Upper lobe of left lung (tissue), 6 donors: ENCODE results near the gene P4HTM. TPM values are rescaled to one million over a fixed set of nuclear protein-coding genes. Genes with fewer than 3 reads are reported as not detected.

Experiments used
- ATAC-seq, 2 donors: fragments of 200-7000 bp; cut with Tn5 transposase; one replicate each; pipeline ENCODE4 v1.9.1; 2022; ENCODE audit warnings: mild to moderate bottlenecking in 2 of 2, moderate library complexity in 2 of 2; ENCODE audit not compliant: low FRiP score in 2 of 2
- DNase-seq, 2 donors: peaks; one replicate each; pipeline ENCODE4 v3.0.0-alpha.2; 2019 to 2020
- H3K27ac ChIP-seq, 4 donors: fragments of 200-600 bp; sonication (generic); one replicate each; pipeline ENCODE4 v1.5.1; 2016 to 2019
- H3K27me3 ChIP-seq, 4 donors: fragments of 200-600 bp; sonication (generic); one replicate each; pipeline ENCODE4 v1.5.1; 2017 to 2019
- H3K36me3 ChIP-seq, 4 donors: fragments of 200-600 bp; sonication (generic); one replicate each; pipeline ENCODE4 v1.5.1; 2016 to 2019
- H3K4me1 ChIP-seq, 4 donors: fragments of 200-600 bp; sonication (generic); one replicate each; pipeline ENCODE4 v1.5.1; 2018 to 2019
- H3K4me3 ChIP-seq, 4 donors: fragments of 200-600 bp; sonication (generic); one replicate each; pipeline ENCODE4 v1.5.1; 2017 to 2019; ENCODE audit warnings: mild to moderate bottlenecking in 2 of 4, moderate library complexity in 1 of 4
- H3K9me3 ChIP-seq, 4 donors: fragments of 200-600 bp; sonication (generic); one replicate each; pipeline ENCODE4 v1.5.1; 2018 to 2019
- EP300 ChIP-seq, 4 donors: sonication (generic); formaldehyde crosslinking; IDR thresholded peaks; one replicate each; pipeline ENCODE4 v1.5.1; 2017; ENCODE audit warnings: antibody characterized with exemption in 4 of 4, control low read depth in 2 of 4
- POLR2A ChIP-seq, 4 donors: fragments of 450-650 bp; IDR thresholded peaks; one replicate each; pipeline ENCODE4 v1.5.1; 2016 to 2017; ENCODE audit warnings: antibody characterized with exemption in 4 of 4, mild to moderate bottlenecking in 2 of 4
- POLR2AphosphoS5 ChIP-seq, 2 donors: sonication (generic); formaldehyde crosslinking; IDR thresholded peaks; one replicate each; pipeline ENCODE4 v1.5.1; 2017; ENCODE audit warnings: antibody characterized with exemption in 2 of 2
- WGBS, 2 donors: methylation state at CpG; one replicate each; pipeline ENCODE4 v1.1.5; 2017 to 2018; 5-methylcytosine and 5-hydroxymethylcytosine counted together
- small RNA-seq, 4 donors: library from RNA; depleted of rRNA; stranded (forward); fragments of <200 nt; gene quantifications; one replicate each; pipeline ENCODE3, GENCODE V24; 2016
- total RNA-seq, 6 donors: library from RNA; depleted of rRNA in 4 of 6; stranded (reverse); fragments of >200 nt in 4 of 6; gene quantifications; one replicate each; pipeline versions ENCODE4 v1.1.0 to v1.2.1, GENCODE V29; 2016 to 2021
- TF ChIP-seq, protein P1 (sequence below), 6 experiments: fragments of 450-650 bp in 4 of 6; fragments of 200-600 bp in 2 of 6; sonication (generic) in 2 of 6; IDR thresholded peaks; one replicate each; pipeline ENCODE4 v1.5.1; 2016 to 2019; ENCODE audit warnings: antibody characterized with exemption in 6 of 6
- donor health status: DM: no; HTN: no; CAD: no; lungs with moderate emphysema.
- donor health status: DM: no; HTN: yes; CAD: no; lungs with severe emphysema.

P4HTM gene
- total RNA-seq, 6 donors from 2014 or later, result 44.2 to 184 (median 69.9) TPM

DNA sequence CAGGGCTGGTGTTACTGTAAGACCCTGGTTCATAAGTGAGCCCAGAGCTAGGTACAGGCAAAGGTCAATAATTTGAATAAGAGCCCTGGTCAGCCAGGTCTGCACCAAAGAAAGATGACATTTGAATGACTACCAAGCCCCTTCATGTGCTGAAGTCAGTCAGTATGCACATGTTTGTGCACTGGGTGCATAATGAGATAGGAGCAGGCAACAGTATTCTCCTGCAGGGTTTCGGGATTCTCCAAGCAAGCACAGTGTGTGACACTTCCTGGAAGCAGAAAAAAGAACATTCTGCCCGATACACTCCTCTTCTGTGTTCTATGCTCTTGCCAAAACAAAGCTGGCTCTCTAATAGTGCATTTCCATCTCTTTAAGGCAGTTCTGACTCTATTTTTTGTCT, 44.6 kb downstream of the P4HTM start:
- Histone ChIP-seq H3K36me3 (peaks cover 18 to 85% (median 46%) of the 10 kb centered on the region in 4 donors), H3K27ac (no peak overlapping the region), H3K4me1 (peaks cover 0 to 3% (median 0%) of the 10 kb centered on the region in 4 donors), H3K27me3 (no peaks in the 10 kb centered on the region), H3K4me3 (no peak overlapping the region), H3K9me3 (no peaks in the 10 kb centered on the region)
- ATAC-seq (no peak), DNase-seq (no peak)
- TF ChIP-seq, protein P1, sequence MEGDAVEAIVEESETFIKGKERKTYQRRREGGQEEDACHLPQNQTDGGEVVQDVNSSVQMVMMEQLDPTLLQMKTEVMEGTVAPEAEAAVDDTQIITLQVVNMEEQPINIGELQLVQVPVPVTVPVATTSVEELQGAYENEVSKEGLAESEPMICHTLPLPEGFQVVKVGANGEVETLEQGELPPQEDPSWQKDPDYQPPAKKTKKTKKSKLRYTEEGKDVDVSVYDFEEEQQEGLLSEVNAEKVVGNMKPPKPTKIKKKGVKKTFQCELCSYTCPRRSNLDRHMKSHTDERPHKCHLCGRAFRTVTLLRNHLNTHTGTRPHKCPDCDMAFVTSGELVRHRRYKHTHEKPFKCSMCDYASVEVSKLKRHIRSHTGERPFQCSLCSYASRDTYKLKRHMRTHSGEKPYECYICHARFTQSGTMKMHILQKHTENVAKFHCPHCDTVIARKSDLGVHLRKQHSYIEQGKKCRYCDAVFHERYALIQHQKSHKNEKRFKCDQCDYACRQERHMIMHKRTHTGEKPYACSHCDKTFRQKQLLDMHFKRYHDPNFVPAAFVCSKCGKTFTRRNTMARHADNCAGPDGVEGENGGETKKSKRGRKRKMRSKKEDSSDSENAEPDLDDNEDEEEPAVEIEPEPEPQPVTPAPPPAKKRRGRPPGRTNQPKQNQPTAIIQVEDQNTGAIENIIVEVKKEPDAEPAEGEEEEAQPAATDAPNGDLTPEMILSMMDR (IDR thresholded peaks at IDR 0.05), result no peak
- TF ChIP-seq POLR2A (IDR thresholded peaks at IDR 0.05), result no peak
- TF ChIP-seq EP300 (IDR thresholded peaks at IDR 0.05), result no peak
- TF ChIP-seq POLR2AphosphoS5 (IDR thresholded peaks at IDR 0.05), result no peak
- 95 to 96% methylated on average over 2 of the region's 2 CpGs for WGBS, 2 donors

- Histone ChIP-seq H3K27me3 (no peaks in the 10 kb centered on the region), H3K4me1 (no peaks in the 10 kb centered on the region), H3K4me3 (no peak overlapping the region), H3K36me3 (peaks cover 18 to 84% (median 46%) of the 10 kb centered on the region in 4 donors), H3K9me3 (no peaks in the 10 kb centered on the region), H3K27ac (no peak overlapping the region)
- TF ChIP-seq EP300 (IDR thresholded peaks at IDR 0.05) (no peak), POLR2AphosphoS5 (IDR thresholded peaks at IDR 0.05) (no peak), POLR2A (IDR thresholded peaks at IDR 0.05) (no peak)
- TF ChIP-seq, protein P1 (IDR thresholded peaks at IDR 0.05), result no peak
- 90 to 91% methylated on average over 3 of the region's 3 CpGs for WGBS, 2 donors
- DNase-seq (no peak), ATAC-seq (no peak)
These were observed 45.2 kb downstream of the P4HTM start for GRCh38 chr3:49035281-49035680.

DNA sequence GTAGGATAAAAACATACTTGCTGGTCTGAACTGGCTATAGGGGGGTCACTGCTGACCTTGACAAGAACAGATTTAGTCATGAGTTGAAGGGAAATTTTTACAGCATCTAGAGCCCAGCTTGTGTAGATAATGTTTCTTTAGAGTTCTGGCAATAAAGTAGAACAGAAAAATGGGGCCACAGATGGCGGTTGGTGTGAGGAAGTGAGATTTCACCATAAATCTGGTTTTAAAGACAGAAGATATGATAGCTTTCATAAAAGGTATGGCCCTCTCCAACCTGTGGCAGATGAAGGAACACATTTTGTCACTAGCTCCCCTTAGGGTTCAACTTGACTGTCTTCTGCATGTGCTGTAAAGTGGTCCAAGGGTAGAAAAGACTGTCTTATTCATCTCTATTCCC, 63.5 kb downstream of the P4HTM start:
- no peak overlapping the region for H3K27ac ChIP-seq
- ATAC-seq, result no peak
- WGBS, 2 donors, result 58 to 60% methylated on average over 1 of the region's 1 CpG
- no peak overlapping the region for H3K4me3 ChIP-seq
- H3K27me3 ChIP-seq, result no peaks in the 10 kb centered on the region
- H3K9me3 ChIP-seq, result no peaks in the 10 kb centered on the region
- no peak for TF ChIP-seq EP300 (IDR thresholded peaks at IDR 0.05)
- TF ChIP-seq, protein P1 (IDR thresholded peaks at IDR 0.05), result no peak
- TF ChIP-seq POLR2A (IDR thresholded peaks at IDR 0.05), result no peak
- no peak for TF ChIP-seq POLR2AphosphoS5 (IDR thresholded peaks at IDR 0.05)
- H3K36me3 ChIP-seq, result peaks cover 12 to 81% (median 55%) of the 10 kb centered on the region in 4 donors
- no peaks in the 10 kb centered on the region for H3K4me1 ChIP-seq
- DNase-seq, result no peak

GRCh38 chr3:49054344-49054862, 64.4 kb downstream of the P4HTM start:
- H3K4me3 ChIP-seq, result no peak overlapping the region
- no peak for DNase-seq
- 95 to 100% methylated on average over 2 of the region's 2 CpGs for whole genome bisulfite sequencing, 2 donors
- no peak for ATAC-seq
- H3K9me3 ChIP-seq, result no peaks in the 10 kb centered on the region
- H3K4me1 ChIP-seq, result no peaks in the 10 kb centered on the region
- no peak overlapping the region for H3K27ac ChIP-seq
- peaks cover 12 to 85% (median 57%) of the 10 kb centered on the region in 4 donors for H3K36me3 ChIP-seq
- no peaks in the 10 kb centered on the region for H3K27me3 ChIP-seq
- TF ChIP-seq, protein P1 (IDR thresholded peaks at IDR 0.05), result no peak
- no peak for TF ChIP-seq POLR2AphosphoS5 (IDR thresholded peaks at IDR 0.05)
- TF ChIP-seq POLR2A (IDR thresholded peaks at IDR 0.05), result no peak
- TF ChIP-seq EP300 (IDR thresholded peaks at IDR 0.05), result no peak

Small RNA genes within 50 kb of the gene (small RNA-seq; reads per million reads assigned to genes)
- gene MIR191, result 4,126 to 8,807 (median 6,300) reads per million in 4 donors
- 18.7 to 63.9 (median 33.7) reads per million in 4 donors for gene MIR425

Other genes with a start within 250 kb of the P4HTM start
- gene PRKAR2A, start 142.4 kb upstream of the P4HTM start, total RNA-seq, result 10 to 100 TPM; 13.0 to 62.3 (median 31.4) TPM
- 10 to 100 TPM; 15.1 to 32.7 (median 19.2) TPM for gene SLC25A20, start 91.4 kb upstream of the P4HTM start, total RNA-seq
- gene ARIH2, start 71.4 kb upstream of the P4HTM start, total RNA-seq, result 100 to 1,000 TPM in 2 of 6 donors, 10 to 100 TPM in 4; 81.2 to 190 (median 91.0) TPM
- gene WDR6, start 17.1 kb downstream of the P4HTM start, total RNA-seq, result 100 to 1,000 TPM; 100 to 279 (median 123) TPM
- 10 to 100 TPM; 28.5 to 67.1 (median 35.7) TPM for gene DALRD3, start 28.3 kb downstream of the P4HTM start, total RNA-seq
- 100 to 1,000 TPM in 3 of 6 donors, 10 to 100 TPM in 3; 75.4 to 166 (median 101) TPM for gene NDUFAF3, start 31.9 kb downstream of the P4HTM start, total RNA-seq
- gene IMPDH2, start 39.2 kb downstream of the P4HTM start, total RNA-seq, result 100 to 1,000 TPM in 3 of 6 donors, 10 to 100 TPM in 3; 67.1 to 142 (median 97.3) TPM
- 100 to 1,000 TPM in 1 of 6 donors, 10 to 100 TPM in 5; 65.6 to 145 (median 74.2) TPM for gene QRICH1, start 103.8 kb downstream of the P4HTM start, total RNA-seq
- 100 to 1,000 TPM; 143 to 256 (median 191) TPM for gene QARS1, start 114.5 kb downstream of the P4HTM start, total RNA-seq
- 10 to 100 TPM; 42.6 to 76.4 (median 57.2) TPM for gene USP19, start 130.6 kb downstream of the P4HTM start, total RNA-seq
- gene LAMB2, start 142.8 kb downstream of the P4HTM start, total RNA-seq, result 100 to 1,000 TPM; 349 to 904 (median 555) TPM
- gene CCDC71, start 176.1 kb downstream of the P4HTM start, total RNA-seq, result 10 to 100 TPM; 20.7 to 31.6 (median 26.0) TPM
- 10 to 100 TPM; 21.9 to 60.8 (median 32.7) TPM for gene KLHDC8B, start 181.4 kb downstream of the P4HTM start, total RNA-seq